Measurements from ENCODE around the gene ABHD1.

The ABHD1 gene

GRCh38 chr2:27086724-27087593, 36.7 kb upstream of the ABHD1 start, which contains the start of gene KHK:
Gene KHK (plus strand): TSS chr2:27086772. CDS start chr2:27087260, 488 bp downstream.
- no peak for DNase-seq (ENCODE audit: low read depth in 1 of 2, low spot score in 1 of 2)

GRCh38 chr2:27087823-27088410, 35.7 kb upstream of the ABHD1 start:
- DNase-seq (ENCODE audit: low read depth in 1 of 2, low spot score in 1 of 2), result no peak

DNA sequence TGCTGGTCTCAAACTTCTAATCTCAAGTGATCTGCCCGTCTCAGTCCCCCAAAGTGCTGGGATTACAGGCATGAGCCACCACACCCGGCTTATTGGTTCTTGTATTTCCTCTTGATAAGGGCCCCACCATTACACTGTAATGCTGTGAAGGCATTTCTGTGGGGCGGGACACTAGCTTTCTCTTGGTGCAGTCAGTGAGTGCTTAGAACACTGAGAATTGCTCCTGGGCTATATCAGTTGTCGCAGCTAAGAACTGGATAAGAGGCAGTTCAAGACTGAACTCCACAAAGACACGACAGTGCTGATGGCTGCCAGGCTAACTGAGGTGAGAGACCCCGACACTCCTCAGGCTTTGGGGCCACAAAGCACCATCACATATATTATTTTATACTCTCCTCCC, 35.0 kb upstream of the ABHD1 start:
- DNase-seq (ENCODE audit: low read depth in 1 of 2, low spot score in 1 of 2), result no peak

DNA sequence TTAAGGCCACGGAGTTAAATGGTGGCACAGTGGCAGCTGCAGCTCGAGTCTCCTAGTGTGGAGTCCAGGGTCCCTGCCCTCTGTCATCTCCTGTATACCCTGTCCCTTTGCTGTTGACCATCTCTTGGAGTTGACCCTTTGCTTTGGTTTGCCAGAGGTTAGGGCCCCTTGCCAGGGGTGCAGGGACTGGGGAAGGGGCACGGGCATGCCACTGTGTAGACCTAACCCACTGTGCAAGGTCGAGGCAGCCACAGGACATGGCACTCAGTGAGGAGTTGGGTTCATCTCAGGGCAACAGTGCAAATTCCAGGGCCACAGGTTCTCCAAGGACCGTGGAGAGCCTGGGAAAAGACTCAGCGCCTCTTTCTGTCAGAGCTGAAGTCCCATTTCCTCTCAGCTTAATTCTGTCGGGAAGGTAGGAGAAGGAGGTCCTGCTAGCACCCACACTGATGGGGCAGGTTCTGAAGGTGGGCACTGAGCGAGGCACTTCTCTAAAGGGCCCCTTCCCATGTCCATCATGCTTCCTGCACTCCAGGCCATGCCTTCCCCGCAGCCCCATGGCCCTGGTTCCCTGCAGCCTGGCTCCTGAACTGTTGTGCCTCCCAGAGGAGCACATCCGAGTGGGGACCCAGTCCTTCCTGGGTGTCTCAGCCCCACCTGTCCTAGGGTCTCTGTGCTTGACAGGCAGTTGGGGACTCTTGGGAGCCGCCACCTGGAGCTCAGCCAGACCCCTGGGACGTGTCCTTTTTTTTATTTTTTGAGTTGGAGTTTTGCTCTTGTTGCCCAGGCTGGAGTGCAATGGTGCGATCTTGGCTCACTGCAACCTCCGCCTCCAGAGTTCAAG, 34.3 kb upstream of the ABHD1 start:
- no peak for DNase-seq (ENCODE audit: low read depth in 1 of 2, low spot score in 1 of 2)

GRCh38 chr2:27091746-27092695, 31.6 kb upstream of the ABHD1 start:
- DNase-seq (ENCODE audit: low read depth in 1 of 2, low spot score in 1 of 2), result no peak

- no peak for DNase-seq (ENCODE audit: low read depth in 1 of 2, low spot score in 1 of 2)
Measured at GRCh38 chr2:27092696-27093429, 30.8 kb upstream of the ABHD1 start.

- DNase-seq (ENCODE audit: low read depth in 1 of 2, low spot score in 1 of 2), result no peak
Measured at GRCh38 chr2:27093430-27094352, 29.9 kb upstream of the ABHD1 start.

DNA sequence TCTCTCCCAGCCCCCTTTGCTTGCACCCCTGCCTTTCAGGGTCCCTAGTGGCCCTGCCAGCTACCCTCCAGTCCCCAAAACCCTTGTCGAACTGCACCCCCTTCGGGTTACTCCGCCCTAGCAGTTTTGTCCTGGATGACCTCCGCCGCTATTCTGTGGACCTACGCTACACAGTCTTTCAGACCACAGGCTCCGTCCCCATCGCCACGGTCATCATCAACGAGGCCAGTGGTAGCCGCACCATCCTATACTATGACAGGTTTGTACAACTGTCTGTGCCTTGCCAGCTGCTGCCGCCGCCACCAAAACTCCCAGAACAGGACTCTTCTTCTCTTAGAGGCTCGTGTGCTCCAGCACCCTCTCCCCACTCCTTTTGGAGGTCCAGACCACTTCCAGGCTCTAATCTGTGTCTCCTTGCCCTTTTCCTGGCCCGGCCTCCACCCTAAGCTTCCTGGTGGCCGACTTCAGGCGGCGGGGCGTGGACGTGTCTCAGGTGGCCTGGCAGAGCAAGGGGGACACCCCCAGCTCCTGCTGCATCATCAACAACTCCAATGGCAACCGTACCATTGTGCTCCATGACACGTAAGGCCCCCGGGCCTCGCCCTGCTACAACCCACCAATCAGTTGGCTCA, 29.1 kb upstream of the ABHD1 start:
- DNase-seq (ENCODE audit: low read depth in 1 of 2, low spot score in 1 of 2), result no peak

DNA sequence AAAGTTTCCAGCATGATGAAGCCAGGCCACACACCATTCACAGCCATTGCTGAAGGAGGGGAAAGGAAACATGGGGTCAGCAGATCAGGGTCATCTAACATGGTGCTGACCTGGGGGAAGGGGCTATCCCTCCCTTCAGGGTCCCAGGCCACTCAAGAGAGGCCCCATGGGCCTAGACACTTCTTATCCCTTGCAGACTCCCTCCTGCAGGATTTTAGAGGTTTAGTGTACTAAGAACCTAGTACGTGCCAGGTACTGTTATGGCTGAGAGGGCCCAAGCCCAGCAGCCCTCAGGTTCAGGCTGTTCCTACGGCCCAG, 28.2 kb upstream of the ABHD1 start:
- no peak for DNase-seq (ENCODE audit: low read depth in 1 of 2, low spot score in 1 of 2)

- no peak for DNase-seq (ENCODE audit: low read depth in 1 of 2, low spot score in 1 of 2)
Measured at GRCh38 chr2:27095745-27096651, 27.6 kb upstream of the ABHD1 start.

DNA sequence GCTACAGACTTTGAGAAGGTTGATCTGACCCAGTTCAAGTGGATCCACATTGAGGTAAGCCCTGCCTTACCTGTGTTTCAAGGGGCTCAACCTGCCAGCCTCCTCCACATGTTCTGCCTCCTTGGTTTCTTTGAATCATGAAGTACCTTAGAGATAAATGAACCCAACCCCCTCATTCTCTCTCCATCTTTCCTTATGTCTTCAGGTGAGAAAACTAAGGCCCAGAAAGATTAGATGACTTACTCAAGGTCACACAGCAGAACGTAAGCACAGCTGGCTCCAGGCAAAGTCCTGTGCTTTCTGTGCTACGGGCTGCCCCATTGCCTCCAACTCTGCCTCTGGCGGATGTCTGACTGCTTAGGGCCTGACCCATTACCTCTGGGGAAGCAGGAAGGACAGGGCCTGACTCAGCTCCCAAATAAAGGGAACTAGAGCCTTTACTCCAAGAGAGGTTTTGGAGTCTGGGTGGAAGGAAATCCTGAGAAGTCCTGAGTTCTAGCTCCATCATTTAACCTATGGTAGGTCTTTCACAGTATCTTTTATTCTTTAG, 26.8 kb upstream of the ABHD1 start:
- no peak for DNase-seq (ENCODE audit: low read depth in 1 of 2, low spot score in 1 of 2)

- no peak for DNase-seq (ENCODE audit: low read depth in 1 of 2, low spot score in 1 of 2)
Measured at GRCh38 chr2:27097341-27097740, 26.3 kb upstream of the ABHD1 start.

GRCh38 chr2:27099334-27099955, 24.2 kb upstream of the ABHD1 start:
- DNase-seq (ENCODE audit: low read depth in 1 of 2, low spot score in 1 of 2), result no peak

DNA sequence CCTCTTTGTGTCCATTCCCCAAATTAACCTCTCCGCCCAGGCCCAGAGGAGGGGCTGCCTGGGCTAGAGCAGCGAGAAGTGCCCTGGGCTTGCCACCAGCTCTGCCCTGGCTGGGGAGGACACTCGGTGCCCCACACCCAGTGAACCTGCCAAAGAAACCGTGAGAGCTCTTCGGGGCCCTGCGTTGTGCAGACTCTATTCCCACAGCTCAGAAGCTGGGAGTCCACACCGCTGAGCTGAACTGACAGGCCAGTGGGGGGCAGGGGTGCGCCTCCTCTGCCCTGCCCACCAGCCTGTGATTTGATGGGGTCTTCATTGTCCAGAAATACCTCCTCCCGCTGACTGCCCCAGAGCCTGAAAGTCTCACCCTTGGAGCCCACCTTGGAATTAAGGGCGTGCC, 23.6 kb upstream of the ABHD1 start:
- no peak for DNase-seq (ENCODE audit: low read depth in 1 of 2, low spot score in 1 of 2)

DNA sequence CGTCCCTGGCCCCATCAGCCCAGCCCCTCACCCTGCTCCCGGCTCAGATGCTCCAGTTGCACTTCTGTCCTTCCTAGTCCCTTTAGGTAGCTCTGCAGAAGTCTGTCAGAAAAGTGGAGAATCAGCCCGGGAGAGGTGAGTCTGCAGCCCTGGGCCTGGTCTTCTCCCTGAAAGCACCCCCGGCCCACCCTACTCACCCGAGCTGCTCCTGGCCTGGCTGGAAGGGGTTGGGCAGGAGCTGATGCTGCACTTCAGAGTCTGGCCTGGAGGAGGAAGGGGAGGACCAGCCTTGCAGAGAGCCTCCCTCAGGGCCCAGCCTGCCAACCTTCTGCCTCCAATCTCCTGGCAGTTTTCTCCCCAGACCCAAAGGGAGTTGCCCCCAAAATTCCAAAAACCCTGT, 21.3 kb upstream of the ABHD1 start:
- DNase-seq (ENCODE audit: low read depth in 1 of 2, low spot score in 1 of 2), result no peak

- DNase-seq (ENCODE audit: low read depth in 1 of 2, low spot score in 1 of 2), result no peak
Measured at GRCh38 chr2:27105981-27106380, 17.6 kb upstream of the ABHD1 start.

DNA sequence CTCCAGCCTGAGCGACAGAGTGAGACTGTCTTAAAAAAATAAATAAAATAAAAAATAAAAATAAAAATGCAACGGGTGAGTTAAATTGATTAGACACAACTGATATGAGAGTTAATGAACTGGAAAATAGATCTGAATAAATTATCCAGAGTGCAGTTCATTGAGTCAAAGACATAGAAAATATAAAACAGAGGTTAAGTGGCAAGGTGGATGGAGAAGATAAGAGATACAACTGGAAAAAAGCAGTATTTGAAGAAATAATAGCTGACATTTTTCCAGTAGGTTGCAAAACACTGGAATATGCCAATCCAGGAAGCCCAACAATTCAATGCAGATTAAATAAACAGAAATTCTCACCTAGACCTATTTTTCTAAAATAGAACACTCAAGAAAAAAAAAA, 15.4 kb upstream of the ABHD1 start:
- no peak for DNase-seq (ENCODE audit: low read depth in 1 of 2, low spot score in 1 of 2)

All from activated CD4-positive, alpha-beta T cell treated with anti-CD3 and anti-CD28 coated beads, Interleukin-2, amount 50 U/mL, for 24 hours (primary cell).